ENCODE data around the gene CD300LF. TPM values are rescaled to one million over a fixed set of nuclear protein-coding genes. Genes with fewer than 3 reads are reported as not detected.

The CD300LF gene
- total RNA-seq, 1 experiment from 2014 or later, result not detected

- DNase-seq, result no peak
- Histone ChIP-seq H4K91ac (ENCODE audit: insufficient read length, low read depth, low read length) (no peak overlapping the region), H2BK120ac (ENCODE audit: low read depth, low read length, poor library complexity, severe bottlenecking) (no peak overlapping the region), H2BK20ac (ENCODE audit: low read depth, low read length, poor library complexity, severe bottlenecking) (no peak overlapping the region), H2AK5ac (ENCODE audit: insufficient read length, low read length) (no peak overlapping the region), H3K27me3 (ENCODE audit: insufficient read depth, low read length) (no peaks in the 10 kb centered on the region; the same call in 1 of the 2 replicates), H4K5ac (ENCODE audit: insufficient read length, low read depth, low read length) (no peak overlapping the region), H3K4me2 (ENCODE audit: insufficient read depth, insufficient read length, low read length) (no peak overlapping the region), H2BK5ac (ENCODE audit: insufficient read length, low read length) (no peak overlapping the region), H3K23ac (ENCODE audit: insufficient read length, low read depth, low read length) (no peak overlapping the region), H3K14ac (ENCODE audit: insufficient read depth, low read length) (no peak overlapping the region), H3K79me2 (ENCODE audit: insufficient read depth, low read length) (no peaks in the 10 kb centered on the region), H2BK12ac (ENCODE audit: insufficient read length, low read depth, low read length) (no peak overlapping the region), H2BK15ac (ENCODE audit: low read depth, low read length) (no peak overlapping the region), H2AFZ (ENCODE audit: low read length) (no peak overlapping the region), H3K9me3 (ENCODE audit: control insufficient read depth, low read depth, low read length) (no peaks in the 10 kb centered on the region), H3K4ac (ENCODE audit: low read depth, low read length) (no peak overlapping the region), H3T11ph (ENCODE audit: low read length) (no peak overlapping the region), H3K79me1 (ENCODE audit: insufficient read depth, low read depth, low read length, poor library complexity, severe bottlenecking) (no peaks in the 10 kb centered on the region), H3K27ac (ENCODE audit: insufficient read length, low read depth, low read length) (no peak overlapping the region), H3K56ac (ENCODE audit: insufficient read length, low read depth, low read length) (no peak overlapping the region), H4K8ac (replicated peaks; ENCODE audit: insufficient read length, low read depth, low read length) (no peak overlapping the region), H3K9ac (ENCODE audit: extremely low read depth, insufficient read length, low read length) (no peak overlapping the region), H4K20me1 (ENCODE audit: control insufficient read depth, insufficient read depth, insufficient read length) (no peaks in the 10 kb centered on the region), H3K18ac (ENCODE audit: insufficient read length, low read depth, low read length) (no peak overlapping the region), H3K23me2 (ENCODE audit: insufficient read length, low read depth, low read length, poor library complexity, severe bottlenecking) (no peaks in the 10 kb centered on the region), H3K4me1 (ENCODE audit: insufficient read depth, low read length) (no peaks in the 10 kb centered on the region)
- H3K27me3 Mint-ChIP-seq (ENCODE audit: low read depth), result peaks cover 85% of the 10 kb centered on the region
- no peak for TF ChIP-seq CTCF (conservative IDR thresholded peaks at IDR 0.05)
- H3K9me3 Mint-ChIP-seq, result no peaks in the 10 kb centered on the region
- H3K4me3 Mint-ChIP-seq, result no peak overlapping the region
- H3K36me3 Mint-ChIP-seq (ENCODE audit: insufficient read depth in 1 of 3, low read depth in 3 of 3), result no peaks in the 10 kb centered on the region
- no CpG with 5 or more reads among the region's 3 CpGs for WGBS (ENCODE audit: extremely low coverage, insufficient read length, low lambda C conversion rate)
- H3K4me1 Mint-ChIP-seq, result no peaks in the 10 kb centered on the region
- no peak overlapping the region for H3K27ac Mint-ChIP-seq
Observed at GRCh38 chr17:74652020-74652419, 60.7 kb downstream of the CD300LF start.
